ENCODE measurements around the gene MKX. TPM values are rescaled to one million over a fixed set of nuclear protein-coding genes. Genes with fewer than 3 reads are reported as not detected.

MKX gene
- total and polyA plus RNA-seq, 12 donors = 0.09 to 0.53 (median 0.24) TPM; not detected in 2

DNA sequence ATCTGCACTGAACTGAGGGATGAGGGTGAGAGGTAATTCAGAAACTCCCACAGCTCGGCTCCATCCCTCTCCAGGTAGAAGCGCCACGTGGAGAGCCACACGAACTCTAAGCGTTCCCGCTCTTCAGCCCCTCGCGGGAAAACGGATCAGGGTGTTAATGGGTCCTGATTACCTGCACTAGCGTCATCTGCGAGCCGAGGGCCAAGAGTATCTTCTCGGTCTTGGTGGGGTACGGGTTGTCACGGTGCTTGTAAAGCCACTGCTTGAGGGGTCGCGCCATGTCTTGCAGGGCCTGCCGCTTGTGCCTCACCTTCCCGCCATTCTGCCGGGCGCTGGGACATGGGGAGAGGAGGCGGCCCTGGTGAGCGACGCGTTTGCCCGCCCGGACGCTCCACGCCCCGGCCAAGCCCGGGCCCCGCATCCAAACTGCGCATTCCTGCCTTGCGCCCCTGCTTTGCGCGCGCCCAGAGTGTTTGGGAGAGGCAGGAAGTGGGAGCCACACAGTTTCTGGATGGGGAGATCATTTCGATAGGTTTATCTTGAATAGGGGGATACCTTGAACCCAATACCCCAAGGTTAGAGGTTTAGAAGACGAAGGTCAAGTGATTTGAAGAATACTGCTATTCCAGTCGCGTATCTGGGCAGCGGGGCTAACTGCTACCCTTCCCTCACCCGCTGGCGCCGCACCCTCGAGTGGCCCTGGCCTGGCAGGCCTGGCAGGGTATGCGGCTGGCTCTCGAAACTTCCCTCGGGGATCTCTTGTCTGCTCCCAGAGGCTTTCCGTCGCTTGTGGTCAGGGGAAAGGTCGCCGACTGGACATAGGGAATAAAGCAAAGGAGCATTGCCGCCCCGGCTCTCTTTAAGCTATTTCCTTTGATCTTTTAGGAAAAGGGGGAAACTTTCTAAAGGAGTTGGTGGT lies 4.2 kb downstream of the MKX start:
- WGBS, 2 donors = 10 to 12% methylated on average over 55 of the region's 55 CpGs
- Histone ChIP-seq H3K27me3 (peaks cover 38 to 84% (median 67%) of the 10 kb centered on the region in 7 donors), H3K36me3 (no peaks in the 10 kb centered on the region), H3K9me3 (no peaks in the 10 kb centered on the region), H3K4me1 (peaks cover 8 to 54% (median 42%) of the 10 kb centered on the region in 9 donors), H3K4me3 (peak overlapping the region in 9 of 10 donors; percentile 46 to 71 (median 64)), H3K27ac (no peak overlapping the region)
- DNase-seq (peak in 1 of 2 donors; percentile 24), ATAC-seq (no peak)
- TF ChIP-seq CTCF (IDR thresholded peaks at IDR 0.05) = no peak
- intact Hi-C loops (cut with DNase I) = loop anchor here in 9 of 10 donors (2.0 to 10.0 kb wide), 8 partner anchors 433 to 653 kb away; no protein-coding TSS in a partner anchor

DNA sequence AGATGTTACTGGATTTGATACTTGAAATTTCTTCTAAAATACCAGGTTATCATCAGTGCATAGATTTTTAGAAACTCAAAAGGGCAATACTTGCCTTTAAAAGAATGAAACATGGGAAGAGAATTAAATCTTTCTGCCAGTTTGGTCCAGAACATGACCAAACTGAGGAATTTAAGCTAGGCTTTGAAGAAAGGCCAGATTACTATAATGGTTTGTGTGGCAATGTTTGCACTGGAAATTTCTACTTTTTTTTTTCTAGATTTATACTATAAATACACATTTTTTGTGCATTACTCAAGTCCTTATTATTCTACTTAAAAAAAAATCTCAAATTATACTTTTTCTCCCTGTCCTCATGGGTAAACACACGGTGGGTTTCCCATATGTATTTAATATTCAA lies 9.2 kb downstream of the MKX start:
- DNase-seq (no peak), ATAC-seq (no peak)
- H3K4me1 ChIP-seq = peaks cover 0 to 4% (median 0%) of the 10 kb centered on the region in 9 donors
- H3K4me3 ChIP-seq = no peak overlapping the region
- intact Hi-C loops (cut with DNase I) = no loop called here
- no peaks in the 10 kb centered on the region for H3K9me3 ChIP-seq
- H3K27me3 ChIP-seq = peaks cover 2 to 39% (median 26%) of the 10 kb centered on the region in 7 donors
- H3K36me3 ChIP-seq = no peaks in the 10 kb centered on the region
- WGBS, 2 donors = 75 to 93% methylated on average over 1 of the region's 1 CpG
- no peak overlapping the region for H3K27ac ChIP-seq
- no peak for TF ChIP-seq CTCF (IDR thresholded peaks at IDR 0.05)

- no peak overlapping the region for H3K27ac ChIP-seq
- intact Hi-C loops (cut with DNase I) = no loop called here
- no peaks in the 10 kb centered on the region for H3K36me3 ChIP-seq
- 95 to 100% methylated on average over 1 of the region's 1 CpG for WGBS, 2 donors
- no peaks in the 10 kb centered on the region for H3K4me1 ChIP-seq
- H3K27me3 ChIP-seq = peaks cover 0 to 14% (median 3%) of the 10 kb centered on the region in 7 donors
- ATAC-seq (no peak), DNase-seq (no peak)
- no peak for TF ChIP-seq CTCF (IDR thresholded peaks at IDR 0.05)
- no peak overlapping the region for H3K4me3 ChIP-seq
- H3K9me3 ChIP-seq = no peaks in the 10 kb centered on the region
Measured at GRCh38 chr10:27730041-27730440, 15.6 kb downstream of the MKX start.

GRCh38 chr10:27728338-27728737 lies 17.3 kb downstream of the MKX start:
- Histone ChIP-seq H3K27me3 (peaks cover 0 to 8% (median 3%) of the 10 kb centered on the region in 7 donors), H3K4me1 (no peaks in the 10 kb centered on the region), H3K9me3 (no peaks in the 10 kb centered on the region), H3K4me3 (no peak overlapping the region), H3K27ac (no peak overlapping the region), H3K36me3 (no peaks in the 10 kb centered on the region)
- DNase-seq (no peak), ATAC-seq (no peak)
- TF ChIP-seq CTCF (IDR thresholded peaks at IDR 0.05) = no peak
- intact Hi-C loops (cut with DNase I) = no loop called here
- WGBS, 2 donors = 71 to 80% methylated on average over 3 of the region's 3 CpGs
